Measurements from ENCODE around the gene S100A10.

DNA sequence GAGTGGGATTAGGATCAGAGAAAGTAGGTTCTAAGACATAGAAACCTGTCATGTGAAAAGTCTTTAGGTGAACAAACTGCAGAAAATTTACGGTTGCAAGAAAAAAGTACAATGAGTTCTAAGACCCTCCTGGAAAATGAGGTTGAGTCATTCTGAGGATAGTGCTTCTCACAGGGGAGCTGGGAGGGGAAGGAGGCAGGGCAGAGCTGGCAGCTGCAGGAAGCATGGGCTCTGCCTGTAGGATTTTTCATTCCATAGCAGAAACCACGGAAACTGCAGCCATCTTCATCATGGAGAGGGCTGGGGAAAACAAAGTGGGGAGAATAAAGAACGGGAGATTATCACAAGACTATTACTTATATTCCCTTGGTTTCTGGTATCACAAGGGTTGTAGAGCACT is 58.5 kb downstream of the S100A10 start:
- TF ChIP-seq ZNF138 (CRISPR knock-in tag; conservative IDR thresholded peaks at IDR 0.05) (no peak), HMGA2 (CRISPR knock-in tag; IDR thresholded peaks at IDR 0.05) (no peak), FOXP1 (CRISPR knock-in tag; IDR thresholded peaks at IDR 0.05; ENCODE audit: borderline replicate concordance) (no peak), KAT7 (CRISPR knock-in tag; IDR thresholded peaks at IDR 0.05; ENCODE audit: borderline replicate concordance) (no peak), ETV6 (CRISPR knock-in tag; IDR thresholded peaks at IDR 0.05) (no peak), TCF7 (CRISPR knock-in tag; IDR thresholded peaks at IDR 0.05; ENCODE audit: low read depth) (no peak), PRRX2 (CRISPR knock-in tag; IDR thresholded peaks at IDR 0.05) (no peak), ZNF263 (CRISPR knock-in tag; IDR thresholded peaks at IDR 0.05; ENCODE audit: low read depth) (no peak), TP53 (CRISPR knock-in tag; IDR thresholded peaks at IDR 0.05) (no peak)
- TF ChIP-seq, protein P1, sequence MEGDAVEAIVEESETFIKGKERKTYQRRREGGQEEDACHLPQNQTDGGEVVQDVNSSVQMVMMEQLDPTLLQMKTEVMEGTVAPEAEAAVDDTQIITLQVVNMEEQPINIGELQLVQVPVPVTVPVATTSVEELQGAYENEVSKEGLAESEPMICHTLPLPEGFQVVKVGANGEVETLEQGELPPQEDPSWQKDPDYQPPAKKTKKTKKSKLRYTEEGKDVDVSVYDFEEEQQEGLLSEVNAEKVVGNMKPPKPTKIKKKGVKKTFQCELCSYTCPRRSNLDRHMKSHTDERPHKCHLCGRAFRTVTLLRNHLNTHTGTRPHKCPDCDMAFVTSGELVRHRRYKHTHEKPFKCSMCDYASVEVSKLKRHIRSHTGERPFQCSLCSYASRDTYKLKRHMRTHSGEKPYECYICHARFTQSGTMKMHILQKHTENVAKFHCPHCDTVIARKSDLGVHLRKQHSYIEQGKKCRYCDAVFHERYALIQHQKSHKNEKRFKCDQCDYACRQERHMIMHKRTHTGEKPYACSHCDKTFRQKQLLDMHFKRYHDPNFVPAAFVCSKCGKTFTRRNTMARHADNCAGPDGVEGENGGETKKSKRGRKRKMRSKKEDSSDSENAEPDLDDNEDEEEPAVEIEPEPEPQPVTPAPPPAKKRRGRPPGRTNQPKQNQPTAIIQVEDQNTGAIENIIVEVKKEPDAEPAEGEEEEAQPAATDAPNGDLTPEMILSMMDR (IDR thresholded peaks at IDR 0.05) = no peak
- TF ChIP-seq, protein P2, sequence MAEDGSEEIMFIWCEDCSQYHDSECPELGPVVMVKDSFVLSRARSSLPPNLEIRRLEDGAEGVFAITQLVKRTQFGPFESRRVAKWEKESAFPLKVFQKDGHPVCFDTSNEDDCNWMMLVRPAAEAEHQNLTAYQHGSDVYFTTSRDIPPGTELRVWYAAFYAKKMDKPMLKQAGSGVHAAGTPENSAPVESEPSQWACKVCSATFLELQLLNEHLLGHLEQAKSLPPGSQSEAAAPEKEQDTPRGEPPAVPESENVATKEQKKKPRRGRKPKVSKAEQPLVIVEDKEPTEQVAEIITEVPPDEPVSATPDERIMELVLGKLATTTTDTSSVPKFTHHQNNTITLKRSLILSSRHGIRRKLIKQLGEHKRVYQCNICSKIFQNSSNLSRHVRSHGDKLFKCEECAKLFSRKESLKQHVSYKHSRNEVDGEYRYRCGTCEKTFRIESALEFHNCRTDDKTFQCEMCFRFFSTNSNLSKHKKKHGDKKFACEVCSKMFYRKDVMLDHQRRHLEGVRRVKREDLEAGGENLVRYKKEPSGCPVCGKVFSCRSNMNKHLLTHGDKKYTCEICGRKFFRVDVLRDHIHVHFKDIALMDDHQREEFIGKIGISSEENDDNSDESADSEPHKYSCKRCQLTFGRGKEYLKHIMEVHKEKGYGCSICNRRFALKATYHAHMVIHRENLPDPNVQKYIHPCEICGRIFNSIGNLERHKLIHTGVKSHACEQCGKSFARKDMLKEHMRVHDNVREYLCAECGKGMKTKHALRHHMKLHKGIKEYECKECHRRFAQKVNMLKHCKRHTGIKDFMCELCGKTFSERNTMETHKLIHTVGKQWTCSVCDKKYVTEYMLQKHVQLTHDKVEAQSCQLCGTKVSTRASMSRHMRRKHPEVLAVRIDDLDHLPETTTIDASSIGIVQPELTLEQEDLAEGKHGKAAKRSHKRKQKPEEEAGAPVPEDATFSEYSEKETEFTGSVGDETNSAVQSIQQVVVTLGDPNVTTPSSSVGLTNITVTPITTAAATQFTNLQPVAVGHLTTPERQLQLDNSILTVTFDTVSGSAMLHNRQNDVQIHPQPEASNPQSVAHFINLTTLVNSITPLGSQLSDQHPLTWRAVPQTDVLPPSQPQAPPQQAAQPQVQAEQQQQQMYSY (CRISPR knock-in tag; IDR thresholded peaks at IDR 0.05) = no peak
- TF ChIP-seq, protein P3, sequence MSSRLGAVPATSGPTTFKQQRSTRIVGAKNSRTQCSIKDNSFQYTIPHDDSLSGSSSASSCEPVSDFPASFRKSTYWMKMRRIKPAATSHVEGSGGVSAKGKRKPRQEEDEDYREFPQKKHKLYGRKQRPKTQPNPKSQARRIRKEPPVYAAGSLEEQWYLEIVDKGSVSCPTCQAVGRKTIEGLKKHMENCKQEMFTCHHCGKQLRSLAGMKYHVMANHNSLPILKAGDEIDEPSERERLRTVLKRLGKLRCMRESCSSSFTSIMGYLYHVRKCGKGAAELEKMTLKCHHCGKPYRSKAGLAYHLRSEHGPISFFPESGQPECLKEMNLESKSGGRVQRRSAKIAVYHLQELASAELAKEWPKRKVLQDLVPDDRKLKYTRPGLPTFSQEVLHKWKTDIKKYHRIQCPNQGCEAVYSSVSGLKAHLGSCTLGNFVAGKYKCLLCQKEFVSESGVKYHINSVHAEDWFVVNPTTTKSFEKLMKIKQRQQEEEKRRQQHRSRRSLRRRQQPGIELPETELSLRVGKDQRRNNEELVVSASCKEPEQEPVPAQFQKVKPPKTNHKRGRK (CRISPR knock-in tag; IDR thresholded peaks at IDR 0.05; ENCODE audit: borderline replicate concordance) = no peak
- TF ChIP-seq, protein P4, sequence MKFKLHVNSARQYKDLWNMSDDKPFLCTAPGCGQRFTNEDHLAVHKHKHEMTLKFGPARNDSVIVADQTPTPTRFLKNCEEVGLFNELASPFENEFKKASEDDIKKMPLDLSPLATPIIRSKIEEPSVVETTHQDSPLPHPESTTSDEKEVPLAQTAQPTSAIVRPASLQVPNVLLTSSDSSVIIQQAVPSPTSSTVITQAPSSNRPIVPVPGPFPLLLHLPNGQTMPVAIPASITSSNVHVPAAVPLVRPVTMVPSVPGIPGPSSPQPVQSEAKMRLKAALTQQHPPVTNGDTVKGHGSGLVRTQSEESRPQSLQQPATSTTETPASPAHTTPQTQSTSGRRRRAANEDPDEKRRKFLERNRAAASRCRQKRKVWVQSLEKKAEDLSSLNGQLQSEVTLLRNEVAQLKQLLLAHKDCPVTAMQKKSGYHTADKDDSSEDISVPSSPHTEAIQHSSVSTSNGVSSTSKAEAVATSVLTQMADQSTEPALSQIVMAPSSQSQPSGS (CRISPR knock-in tag; IDR thresholded peaks at IDR 0.05; ENCODE audit: borderline replicate concordance, low read depth) = no peak

Measured in WTC11 (cell line).